OCI-LY7 (cell line): ENCODE results near the gene SLC39A13. TPM values are rescaled to one million over a fixed set of nuclear protein-coding genes. Genes with fewer than 3 reads are reported as not detected.

Experiments used
- BruUV-seq: library from RNA; stranded (reverse); fragments of 400-500 nt; replicated peaks from 2 replicates; lab custom pipeline; 2021; lab: Mats Ljungman, UMichigan
- CTCF ChIA-PET: fragments of 300-600 bp; sonication (Branson Sonifier 250); formaldehyde crosslinking; loops from one replicate; lab custom pipeline; 2022; ENCODE audit warnings: antibody characterized with exemption; ENCODE audit not compliant: unreplicated experiment; lab: Charles Lee
- POLR2A ChIA-PET: fragments of 300-600 bp; sonication (Branson Sonifier 250); formaldehyde crosslinking; loops from one replicate; lab custom pipeline; 2022; ENCODE audit warnings: antibody characterized with exemption; lab: Charles Lee
- DNase-seq: peaks from one replicate; pipeline ENCODE4 v3.0.0-alpha.2; 2015; ENCODE audit warnings: low spot score
- H2AFZ ChIP-seq: fragments of 200-600 bp; sonication (generic), shearing (Covaris generic); 2 replicates; pipeline ENCODE4 v1.6.1; 2014; ENCODE audit warnings: mild to moderate bottlenecking, antibody characterized with exemption, low read length, moderate library complexity
- H3K27ac ChIP-seq: fragments of 200-600 bp; sonication (generic); 2 replicates; pipeline ENCODE4 v1.5.1; 2014; ENCODE audit warnings: mixed run types, low read depth, mild to moderate bottlenecking, moderate library complexity, low read length, inconsistent platforms; ENCODE audit not compliant: poor library complexity, severe bottlenecking
- H3K36me3 ChIP-seq: fragments of 200-600 bp; sonication (generic); 2 replicates; pipeline ENCODE4 v1.6.1; 2014; ENCODE audit warnings: mild to moderate bottlenecking, antibody characterized with exemption, low read length, moderate library complexity, mixed read lengths; ENCODE audit not compliant: insufficient read depth
- H3K4me1 ChIP-seq: fragments of 200-600 bp; sonication (generic); 2 replicates; pipeline ENCODE4 v1.5.1; 2014; ENCODE audit warnings: mild to moderate bottlenecking, low read length; ENCODE audit not compliant: insufficient read depth, poor library complexity, severe bottlenecking
- H3K4me2 ChIP-seq: fragments of 200-600 bp; sonication (generic); 2 replicates; pipeline ENCODE4 v1.6.1; 2014; ENCODE audit warnings: mild to moderate bottlenecking, low read length
- H3K4me3 ChIP-seq: fragments of 200-600 bp; sonication (generic); 2 replicates; pipeline ENCODE4 v1.5.1; 2014; ENCODE audit warnings: mild to moderate bottlenecking, low read depth, low read length; ENCODE audit not compliant: poor library complexity, severe bottlenecking
- H3K79me2 ChIP-seq: fragments of 200-600 bp; sonication (generic); 2 replicates; pipeline ENCODE4 v1.6.1; 2016; ENCODE audit warnings: low read depth, mild to moderate bottlenecking, low read length, moderate library complexity, mixed read lengths; ENCODE audit not compliant: insufficient read depth
- H3K9me2 ChIP-seq: fragments of 200-600 bp; sonication (generic); 2 replicates; pipeline ENCODE4 v1.6.1; 2016; ENCODE audit warnings: mild to moderate bottlenecking, low read length, mixed read lengths; ENCODE audit not compliant: insufficient read depth
- H3K9me3 ChIP-seq: fragments of 200-600 bp; sonication (generic); 2 replicates; pipeline ENCODE4 v1.6.1; 2014; ENCODE audit warnings: mild to moderate bottlenecking, mixed run types, low read length, mixed read lengths
- H4K20me1 ChIP-seq: fragments of 200-600 bp; sonication (generic); 2 replicates; pipeline ENCODE4 v1.6.1; 2014; ENCODE audit warnings: mild to moderate bottlenecking, antibody characterized with exemption, low read length, moderate library complexity, mixed read lengths; ENCODE audit not compliant: insufficient read depth
- EZH2phosphoT487 ChIP-seq: fragments of 200-600 bp; sonication (generic); IDR thresholded peaks from 2 replicates; pipeline ENCODE4 v1.6.1; 2018; ENCODE audit warnings: low read depth, borderline replicate concordance, mild to moderate bottlenecking, mixed run types, antibody characterized with exemption, low read length, moderate library complexity, mixed read lengths
- intact Hi-C: fragments of 100-400 bp; cut with micrococcal nuclease; formaldehyde crosslinking; loops from one replicate; pipeline ENCODE4 v1.10.0; 2022; ENCODE audit not compliant: unreplicated experiment
- total RNA-seq, 2 experiments: library from RNA; depleted of rRNA in 1 of 2; stranded (reverse); fragments of >200 nt in 1 of 2; shearing (Covaris generic) in 1 of 2; gene quantifications; 2 replicates each; pipeline ENCODE4 v1.2.3, GENCODE V29; 2014 to 2022
- TF ChIP-seq, protein P1 (sequence below): fragments of 200-600 bp; sonication (generic); conservative IDR thresholded peaks from 2 replicates; pipeline ENCODE4 v1.5.1; 2014; ENCODE audit warnings: mild to moderate bottlenecking, antibody characterized with exemption, low read length, moderate library complexity, mixed read lengths

Gene SLC39A13
- total RNA-seq, 2 experiments from 2014 or later: 30.5 to 31.8 TPM

DNA sequence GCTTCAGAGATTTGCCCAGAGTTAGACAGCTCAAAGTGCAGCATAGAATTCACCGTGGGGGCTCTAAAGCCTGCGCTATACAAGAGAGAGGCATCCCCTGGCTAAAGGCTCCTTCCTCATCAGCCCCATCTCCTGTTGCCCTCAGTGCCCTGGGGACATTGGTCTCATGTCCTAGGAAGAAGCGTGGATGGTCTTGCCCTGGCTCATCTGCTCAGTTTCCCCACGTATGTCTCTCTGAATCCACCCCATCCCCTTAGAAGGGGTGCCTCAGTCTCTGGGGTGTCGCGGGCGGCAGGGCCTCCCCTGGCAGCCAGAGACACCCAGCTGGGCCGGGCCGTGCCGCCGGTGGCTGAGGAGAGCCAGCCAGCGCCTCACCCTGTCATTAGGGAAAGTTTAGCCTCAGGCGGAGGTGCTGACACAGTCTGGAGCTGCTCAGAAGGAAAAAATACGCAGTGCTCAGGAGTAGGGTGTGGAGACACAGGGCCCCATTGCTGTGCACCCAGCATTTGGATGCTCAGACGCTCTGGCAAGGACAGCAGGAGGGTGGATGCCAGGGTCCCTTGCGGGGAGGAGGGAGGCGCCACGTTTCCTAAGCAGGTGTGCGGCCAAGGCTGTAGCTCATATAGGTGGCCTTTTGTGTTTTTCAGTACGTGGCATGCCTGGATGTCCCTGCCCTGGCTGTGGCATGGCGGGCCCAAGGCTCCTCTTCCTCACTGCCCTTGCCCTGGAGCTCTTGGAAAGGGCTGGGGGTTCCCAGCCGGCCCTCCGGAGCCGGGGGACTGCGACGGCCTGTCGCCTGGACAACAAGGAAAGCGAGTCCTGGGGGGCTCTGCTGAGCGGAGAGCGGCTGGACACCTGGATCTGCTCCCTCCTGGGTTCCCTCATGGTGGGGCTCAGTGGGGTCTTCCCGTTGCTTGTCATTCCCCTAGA is 1.3 kb downstream of the SLC39A13 start:
- CTCF ChIA-PET: interaction anchor here (0.8 to 1.6 kb wide), 3 partner anchors 9 to 139 kb away, joined by 4 to 7 read pairs (median 6); no protein-coding TSS in a partner anchor
- intact Hi-C loops: no loop called here
- Histone ChIP-seq H3K4me1 (peaks cover 43% of the 10 kb centered on the region), H3K9me2 (no peaks in the 10 kb centered on the region), H3K9me3 (no peaks in the 10 kb centered on the region), H3K4me2 (peak overlapping the region; percentile 91), H3K27ac (peak overlapping the region; percentile 40), H2AFZ (no peak overlapping the region), H3K79me2 (no peaks in the 10 kb centered on the region), H3K4me3 (peak overlapping the region; percentile 88), H3K36me3 (peaks cover 12% of the 10 kb centered on the region; the same call in 1 of the 2 replicates), H4K20me1 (no peaks in the 10 kb centered on the region)
- DNase-seq: no peak
- POLR2A ChIA-PET: interaction anchor here (1.0 to 2.5 kb wide), 5 partner anchors 10 to 39 kb away, joined by 3 to 9 read pairs (median 5); partner anchors contain the start of gene PSMC3
- no peak for TF ChIP-seq EZH2phosphoT487
- TF ChIP-seq, protein P1, sequence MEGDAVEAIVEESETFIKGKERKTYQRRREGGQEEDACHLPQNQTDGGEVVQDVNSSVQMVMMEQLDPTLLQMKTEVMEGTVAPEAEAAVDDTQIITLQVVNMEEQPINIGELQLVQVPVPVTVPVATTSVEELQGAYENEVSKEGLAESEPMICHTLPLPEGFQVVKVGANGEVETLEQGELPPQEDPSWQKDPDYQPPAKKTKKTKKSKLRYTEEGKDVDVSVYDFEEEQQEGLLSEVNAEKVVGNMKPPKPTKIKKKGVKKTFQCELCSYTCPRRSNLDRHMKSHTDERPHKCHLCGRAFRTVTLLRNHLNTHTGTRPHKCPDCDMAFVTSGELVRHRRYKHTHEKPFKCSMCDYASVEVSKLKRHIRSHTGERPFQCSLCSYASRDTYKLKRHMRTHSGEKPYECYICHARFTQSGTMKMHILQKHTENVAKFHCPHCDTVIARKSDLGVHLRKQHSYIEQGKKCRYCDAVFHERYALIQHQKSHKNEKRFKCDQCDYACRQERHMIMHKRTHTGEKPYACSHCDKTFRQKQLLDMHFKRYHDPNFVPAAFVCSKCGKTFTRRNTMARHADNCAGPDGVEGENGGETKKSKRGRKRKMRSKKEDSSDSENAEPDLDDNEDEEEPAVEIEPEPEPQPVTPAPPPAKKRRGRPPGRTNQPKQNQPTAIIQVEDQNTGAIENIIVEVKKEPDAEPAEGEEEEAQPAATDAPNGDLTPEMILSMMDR: no peak
- no TSS peak for BruUV-seq

DNA sequence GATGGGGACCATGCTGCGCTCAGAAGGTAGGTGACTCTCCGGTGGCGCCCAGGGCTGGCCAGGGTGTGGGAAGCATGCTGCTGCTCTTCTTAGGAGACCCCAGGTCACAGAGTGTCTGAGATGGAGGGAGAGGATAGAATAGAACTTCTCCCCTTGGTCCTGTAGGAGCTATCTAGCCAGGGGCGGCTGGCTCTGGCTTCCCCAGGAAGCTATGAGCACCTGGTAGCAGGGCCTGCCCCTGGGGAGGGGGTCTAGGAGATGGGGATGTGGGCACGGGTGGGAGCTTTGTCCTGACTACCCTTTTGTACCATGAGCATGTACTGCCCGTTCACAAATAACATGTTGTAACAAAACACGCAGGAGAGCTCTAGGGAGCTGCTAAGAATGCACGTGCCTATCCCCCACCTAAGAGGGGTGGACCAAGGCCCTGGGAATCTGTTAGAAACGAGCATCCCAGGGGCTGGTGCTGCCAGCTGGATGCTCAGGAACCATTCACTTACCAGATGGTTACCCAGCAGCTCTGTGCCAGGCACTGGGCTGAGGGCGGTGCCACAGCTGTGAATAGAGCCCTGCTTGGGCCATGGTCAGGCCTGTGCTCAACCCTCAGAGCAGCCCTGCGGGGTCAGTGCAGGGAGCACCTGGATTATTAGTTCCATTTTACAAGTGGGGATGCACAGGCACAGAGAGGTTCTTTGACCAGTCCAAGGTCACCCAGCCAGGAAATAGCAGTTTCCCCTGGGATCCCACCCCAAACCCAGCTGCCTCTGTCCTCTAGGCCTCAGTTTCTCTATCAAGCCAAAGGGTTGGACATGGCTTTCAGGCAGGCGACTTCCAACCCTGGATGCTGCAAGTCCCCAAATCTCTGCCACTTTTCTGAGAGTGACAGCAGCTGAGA is 2.2 kb downstream of the SLC39A13 start:
- Histone ChIP-seq H3K9me2 (no peaks in the 10 kb centered on the region), H3K4me2 (peak overlapping the region; percentile 9; the same call in 1 of the 2 replicates), H2AFZ (no peak overlapping the region), H3K4me3 (no peak overlapping the region), H3K9me3 (no peaks in the 10 kb centered on the region), H4K20me1 (no peaks in the 10 kb centered on the region), H3K27ac (no peak overlapping the region), H3K36me3 (peaks cover 17% of the 10 kb centered on the region; the same call in 1 of the 2 replicates), H3K4me1 (peaks cover 35% of the 10 kb centered on the region), H3K79me2 (no peaks in the 10 kb centered on the region)
- no peak for DNase-seq
- TF ChIP-seq, protein P1: no peak
- no peak for TF ChIP-seq EZH2phosphoT487
- ChIA-PET CTCF (interaction anchor here (1.1 to 1.6 kb wide), 3 partner anchors 64 to 196 kb away, joined by 3 to 6 read pairs (median 4); partner anchors contain the start of gene DDB2), POLR2A (interaction anchor here (1.0 to 2.5 kb wide), 3 partner anchors 11 to 40 kb away, joined by 4 to 9 read pairs (median 5); no protein-coding TSS in a partner anchor)
- no TSS peak for BruUV-seq
- intact Hi-C loops: no loop called here
